SK-N-SH (cell line): ENCODE data around the gene SH3PXD2A. TPM values are rescaled to one million over a fixed set of nuclear protein-coding genes. Genes with fewer than 3 reads are reported as not detected.

Experiments
- CTCF ChIA-PET: fragments of 300-600, 350-600 bp; formaldehyde crosslinking; extraction: SDS; loops from one replicate; lab custom pipeline; 2021; lab: Yijun Ruan, JAX
- POLR2A ChIA-PET: fragments of 350-600 bp; sonication (Branson Sonifier 250); formaldehyde crosslinking; extraction: SDS; loops from one replicate; lab custom pipeline; 2020; ENCODE audit warnings: antibody characterized with exemption, inconsistent platforms; lab: Yijun Ruan, JAX
- DNase-seq: peaks from one replicate; pipeline ENCODE4 v3.0.0; 2012
- H2AFZ ChIP-seq: fragments of 200-600 bp; sonication (generic); 2 replicates; pipeline ENCODE4 v1.8.1; 2016; ENCODE audit warnings: antibody characterized with exemption, mild to moderate bottlenecking, low read depth
- H3F3A ChIP-seq: fragments of 200-600 bp; sonication (generic); replicated peaks from 2 replicates; pipeline ENCODE3; 2016; ENCODE audit warnings: antibody characterized with exemption, mild to moderate bottlenecking; ENCODE audit not compliant: insufficient read depth
- H3K27ac ChIP-seq, 2 experiments: fragments of 200-500 bp in 1 of 2; fragments of 200-600 bp in 1 of 2; sonication (Bioruptor generic) in 1 of 2; sonication (generic), shearing (Covaris generic) in 1 of 2; 2 replicates each; pipeline versions ENCODE4 v1.5.1 to v1.6.1; 2014 to 2016; ENCODE audit warnings: low read depth in 2 of 2, inconsistent platforms in 1 of 2, low read length in 1 of 2, mild to moderate bottlenecking in 1 of 2, mixed read lengths in 1 of 2
- H3K27me3 ChIP-seq: fragments of 200-600 bp; sonication (generic), shearing (Covaris generic); 2 replicates; pipeline ENCODE4 v1.6.1; 2016; ENCODE audit warnings: mixed run types; ENCODE audit not compliant: insufficient read depth
- H3K36me3 ChIP-seq, 2 experiments: fragments of 200-500 bp in 1 of 2; fragments of 200-600 bp in 1 of 2; sonication (Bioruptor generic) in 1 of 2; sonication (generic) in 1 of 2; replicated peaks in 1 of 2; 2 replicates each; pipeline versions ENCODE3 to v1.5.1; 2014 to 2016; ENCODE audit warnings: low read length in 1 of 2, mild to moderate bottlenecking in 1 of 2; ENCODE audit not compliant: insufficient read depth in 2 of 2, control insufficient read depth in 1 of 2
- H3K4me1 ChIP-seq, 2 experiments: fragments of 200-500 bp in 1 of 2; fragments of 200-600 bp in 1 of 2; sonication (Bioruptor generic) in 1 of 2; sonication (generic), shearing (Covaris generic) in 1 of 2; 2 replicates each; pipeline versions ENCODE4 v1.5.1 to v1.6.1; 2014 to 2016; ENCODE audit warnings: low read depth in 1 of 2, low read length in 1 of 2, mixed run types in 1 of 2; ENCODE audit not compliant: insufficient read depth in 2 of 2, control insufficient read depth in 1 of 2
- H3K4me2 ChIP-seq: fragments of 200-600 bp; sonication (generic), shearing (Covaris generic); 2 replicates; pipeline ENCODE4 v1.6.1; 2017; ENCODE audit warnings: mixed run types
- H3K4me3 ChIP-seq, 2 experiments: fragments of 200-500 bp in 1 of 2; fragments of 200-600 bp in 1 of 2; sonication (Bioruptor generic) in 1 of 2; sonication (generic), shearing (Covaris generic) in 1 of 2; 2 replicates each; pipeline versions ENCODE4 v1.5.1 to v1.8.1; 2014 to 2016; ENCODE audit warnings: low read depth in 2 of 2, inconsistent platforms in 1 of 2, low read length in 1 of 2, mild to moderate bottlenecking in 1 of 2, mixed read lengths in 1 of 2, moderate library complexity in 1 of 2
- H3K79me2 ChIP-seq: fragments of 200-600 bp; sonication (generic); 2 replicates; pipeline ENCODE4 v1.8.1; 2017; ENCODE audit warnings: mild to moderate bottlenecking; ENCODE audit not compliant: insufficient read depth
- H3K9ac ChIP-seq: fragments of 200-600 bp; sonication (generic); 2 replicates; pipeline ENCODE4 v1.6.1; 2017; ENCODE audit warnings: mixed run types
- H3K9me2 ChIP-seq: fragments of 200-600 bp; sonication (generic); 2 replicates; pipeline ENCODE4 v1.6.1; 2017; ENCODE audit warnings: mixed run types
- H3K9me3 ChIP-seq: fragments of 200-600 bp; sonication (generic); 2 replicates; pipeline ENCODE4 v1.6.1; 2017; ENCODE audit warnings: mixed run types, mild to moderate bottlenecking, moderate library complexity
- H4K20me1 ChIP-seq: fragments of 200-600 bp; sonication (generic); 2 replicates; pipeline ENCODE4 v1.6.1; 2017; ENCODE audit warnings: mild to moderate bottlenecking, mixed run types; ENCODE audit not compliant: insufficient read depth
- CTCF ChIP-seq: fragments of 200-600 bp; sonication (generic); IDR thresholded peaks from 2 replicates; pipeline ENCODE4 v1.6.1; 2017; ENCODE audit warnings: antibody characterized with exemption, mild to moderate bottlenecking, moderate library complexity
- EP300 ChIP-seq, 2 experiments: IDR thresholded peaks; 2 replicates each; pipeline versions ENCODE4 v1.4.0 to v1.6.1; 2012; ENCODE audit warnings: borderline replicate concordance in 1 of 2, low read depth in 1 of 2, low read length in 1 of 2
- EZH2phosphoT487 ChIP-seq: fragments of 200-600 bp; sonication (generic); IDR thresholded peaks from 2 replicates; pipeline ENCODE4 v1.6.1; 2017; ENCODE audit warnings: low read depth, mixed run types, mild to moderate bottlenecking, antibody characterized with exemption, moderate library complexity, borderline replicate concordance
- FOSL2 ChIP-seq: IDR thresholded peaks from 2 replicates; pipeline ENCODE4 v1.4.0; 2012; ENCODE audit warnings: low read depth, mild to moderate bottlenecking, moderate library complexity, borderline replicate concordance
- FOXJ3 ChIP-seq: sonication (generic); formaldehyde crosslinking; IDR thresholded peaks from 2 replicates; pipeline ENCODE4 v1.5.1; 2020; ENCODE audit warnings: mild to moderate bottlenecking, missing genetic modification reagents
- FOXM1 ChIP-seq: IDR thresholded peaks from 2 replicates; pipeline ENCODE4 v1.4.0; 2012; ENCODE audit warnings: low read depth, mild to moderate bottlenecking
- MAX ChIP-seq: IDR thresholded peaks from 2 replicates; pipeline ENCODE4 v1.4.0; 2012; ENCODE audit warnings: low read depth
- MEF2A ChIP-seq: IDR thresholded peaks from 2 replicates; pipeline ENCODE4 v1.4.0; 2012; ENCODE audit warnings: low read depth, borderline replicate concordance
- MXI1 ChIP-seq: IDR thresholded peaks from 2 replicates; pipeline ENCODE4 v1.6.1; 2012; ENCODE audit warnings: mild to moderate bottlenecking, low read depth, low read length, improper control_type of control experiment
- NRF1 ChIP-seq: IDR thresholded peaks from 2 replicates; pipeline ENCODE4 v1.6.1; 2012; ENCODE audit warnings: low read depth, mild to moderate bottlenecking, low read length
- PBX3 ChIP-seq: IDR thresholded peaks from 2 replicates; pipeline ENCODE4; 2012
- RAD21 ChIP-seq: IDR thresholded peaks from 2 replicates; pipeline ENCODE4 v1.6.1; 2012; ENCODE audit warnings: mild to moderate bottlenecking, low read length
- REST ChIP-seq: IDR thresholded peaks from 2 replicates; pipeline ENCODE4 v1.6.1; 2012; ENCODE audit warnings: mild to moderate bottlenecking, low read depth, low read length, moderate library complexity
- RFX5 ChIP-seq: IDR thresholded peaks from 2 replicates; pipeline ENCODE4 v1.6.1; 2012; ENCODE audit warnings: mild to moderate bottlenecking, improper control_type of control experiment, low read length
- RXRA ChIP-seq: IDR thresholded peaks from 2 replicates; pipeline ENCODE4 v1.4.0; 2012; ENCODE audit warnings: low read depth, mild to moderate bottlenecking, borderline replicate concordance
- SIN3A ChIP-seq: IDR thresholded peaks from 2 replicates; pipeline ENCODE4 v1.6.1; 2012; ENCODE audit warnings: low read depth, mild to moderate bottlenecking, low read length, moderate library complexity, borderline replicate concordance
- SMC3 ChIP-seq: IDR thresholded peaks from 2 replicates; pipeline ENCODE4 v1.6.1; 2012; ENCODE audit warnings: low read depth, low read length, improper control_type of control experiment
- USF1 ChIP-seq: IDR thresholded peaks from 2 replicates; pipeline ENCODE4 v1.4.0; 2012; ENCODE audit warnings: low read depth, borderline replicate concordance
- USF2 ChIP-seq: fragments of 150-350 bp; IDR thresholded peaks from 2 replicates; pipeline ENCODE4 v1.6.1; 2017; ENCODE audit warnings: antibody characterized with exemption, low read length, low read depth, borderline replicate concordance
- WGBS: methylation state at CpG from one replicate; pipeline ENCODE4 v1.1.6; 2017; ENCODE audit warnings: low lambda C conversion rate; 5-methylcytosine and 5-hydroxymethylcytosine counted together
- polyA plus RNA-seq, 3 experiments: library from polyadenylated mRNA; depleted of rRNA; stranded (reverse); fragments of >200 nt; gene quantifications; 2 replicates each; pipeline ENCODE4 v1.2.3, GENCODE V29; 2012

SH3PXD2A gene
- polyA plus RNA-seq, 1 of the 3 experiments (the other 2 are of a cell fraction), result 2.5 TPM

- Histone ChIP-seq H4K20me1 (no peaks in the 10 kb centered on the region), H3K4me1 (peaks cover 0 to 16% of the 10 kb centered on the region in 2 experiments; a peak in 1 of 4 replicates), H3K4me3 (no peak overlapping the region), H3K9me3 (no peaks in the 10 kb centered on the region), H3K36me3 (no peaks in the 10 kb centered on the region), H3K27me3 (no peaks in the 10 kb centered on the region; the same call in 1 of the 2 replicates), H3K9me2 (no peaks in the 10 kb centered on the region), H2AFZ (no peak overlapping the region), H3K9ac (no peak overlapping the region), H3K4me2 (no peak overlapping the region), H3F3A (no peaks in the 10 kb centered on the region), H3K27ac (no peak overlapping the region), H3K79me2 (no peaks in the 10 kb centered on the region)
- TF ChIP-seq RXRA, result no peak
- TF ChIP-seq REST, result no peak
- no peak for TF ChIP-seq MEF2A
- no peak for TF ChIP-seq MAX
- no peak for TF ChIP-seq USF1
- no peak for TF ChIP-seq RAD21
- TF ChIP-seq SMC3, result no peak
- TF ChIP-seq NRF1, result no peak
- TF ChIP-seq FOXJ3, result no peak
- no peak for TF ChIP-seq FOSL2
- TF ChIP-seq FOXM1, result no peak
- no peak for TF ChIP-seq PBX3
- TF ChIP-seq SIN3A, result no peak
- TF ChIP-seq RFX5, result no peak
- no peak for TF ChIP-seq EP300 (IDR thresholded peaks at IDR 0.05; ENCODE audit: borderline replicate concordance in 1 of 2, low read depth in 1 of 2, low read length in 1 of 2)
- no peak for TF ChIP-seq MXI1
- no peak for TF ChIP-seq EZH2phosphoT487
- TF ChIP-seq CTCF, result no peak
- TF ChIP-seq USF2, result no peak
- 46% methylated on average over 4 of the region's 7 CpGs for WGBS
- CTCF ChIA-PET, result interaction anchor here (0.5 to 3.3 kb wide), 50 partner anchors 9 to 1009 kb away, joined by 3 to 27 read pairs (median 4); partner anchors contain the start of genes CALHM2 and NEURL1
- POLR2A ChIA-PET, result interaction anchor here (0.6 to 0.9 kb wide), 3 partner anchors 13 to 61 kb away, joined by 3 read pairs; no protein-coding TSS in a partner anchor
- peak; percentile 68 for DNase-seq
These were observed 291.3 kb downstream of the SH3PXD2A start for GRCh38 chr10:103564116-103564501.
